ENCODE data around the gene MOB3A. TPM values are rescaled to one million over a fixed set of nuclear protein-coding genes. Genes with fewer than 3 reads are reported as not detected.

MOB3A gene
- total and polyA plus RNA-seq, 10 of the 15 experiments (the other 5 are each of a cell fraction or from before 2014, with no cell fraction given) = 7.5 to 229 (median 79.4) TPM

GRCh38 chr19:2081873-2082810 is 14.0 kb downstream of the MOB3A start (continued):
- TF ChIP-seq, protein P1, sequence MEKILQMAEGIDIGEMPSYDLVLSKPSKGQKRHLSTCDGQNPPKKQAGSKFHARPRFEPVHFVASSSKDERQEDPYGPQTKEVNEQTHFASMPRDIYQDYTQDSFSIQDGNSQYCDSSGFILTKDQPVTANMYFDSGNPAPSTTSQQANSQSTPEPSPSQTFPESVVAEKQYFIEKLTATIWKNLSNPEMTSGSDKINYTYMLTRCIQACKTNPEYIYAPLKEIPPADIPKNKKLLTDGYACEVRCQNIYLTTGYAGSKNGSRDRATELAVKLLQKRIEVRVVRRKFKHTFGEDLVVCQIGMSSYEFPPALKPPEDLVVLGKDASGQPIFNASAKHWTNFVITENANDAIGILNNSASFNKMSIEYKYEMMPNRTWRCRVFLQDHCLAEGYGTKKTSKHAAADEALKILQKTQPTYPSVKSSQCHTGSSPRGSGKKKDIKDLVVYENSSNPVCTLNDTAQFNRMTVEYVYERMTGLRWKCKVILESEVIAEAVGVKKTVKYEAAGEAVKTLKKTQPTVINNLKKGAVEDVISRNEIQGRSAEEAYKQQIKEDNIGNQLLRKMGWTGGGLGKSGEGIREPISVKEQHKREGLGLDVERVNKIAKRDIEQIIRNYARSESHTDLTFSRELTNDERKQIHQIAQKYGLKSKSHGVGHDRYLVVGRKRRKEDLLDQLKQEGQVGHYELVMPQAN (conservative IDR thresholded peaks at IDR 0.05) = peak; percentile 73
- no peak for TF ChIP-seq MYC (IDR thresholded peaks at IDR 0.05; ENCODE audit: insufficient read depth, insufficient read length, insufficient replicate concordance, low read length, severe bottlenecking)
- TF ChIP-seq HDAC2 (IDR thresholded peaks at IDR 0.05) = no peak
- peak; percentile 73; the same call in 1 of the 2 replicates for TF ChIP-seq POLR2AphosphoS2 (IDR thresholded peaks at IDR 0.05; ENCODE audit: low read depth, low read length)
- no peak for TF ChIP-seq WRNIP1 (IDR thresholded peaks at IDR 0.05; ENCODE audit: borderline replicate concordance, low read depth, low read length)
- no peak for TF ChIP-seq SUPT20H (IDR thresholded peaks at IDR 0.05; ENCODE audit: borderline replicate concordance, control insufficient read depth, low read depth, low read length)
- TF ChIP-seq SPI1 (IDR thresholded peaks at IDR 0.05; ENCODE audit: borderline replicate concordance, insufficient read depth, low read depth, low read length) = peak; percentile 39; the same call in 1 of the 2 replicates
- TF ChIP-seq RCOR1 (conservative IDR thresholded peaks at IDR 0.05; ENCODE audit: low read depth, low read length) = no peak
- TF ChIP-seq, protein P2, sequence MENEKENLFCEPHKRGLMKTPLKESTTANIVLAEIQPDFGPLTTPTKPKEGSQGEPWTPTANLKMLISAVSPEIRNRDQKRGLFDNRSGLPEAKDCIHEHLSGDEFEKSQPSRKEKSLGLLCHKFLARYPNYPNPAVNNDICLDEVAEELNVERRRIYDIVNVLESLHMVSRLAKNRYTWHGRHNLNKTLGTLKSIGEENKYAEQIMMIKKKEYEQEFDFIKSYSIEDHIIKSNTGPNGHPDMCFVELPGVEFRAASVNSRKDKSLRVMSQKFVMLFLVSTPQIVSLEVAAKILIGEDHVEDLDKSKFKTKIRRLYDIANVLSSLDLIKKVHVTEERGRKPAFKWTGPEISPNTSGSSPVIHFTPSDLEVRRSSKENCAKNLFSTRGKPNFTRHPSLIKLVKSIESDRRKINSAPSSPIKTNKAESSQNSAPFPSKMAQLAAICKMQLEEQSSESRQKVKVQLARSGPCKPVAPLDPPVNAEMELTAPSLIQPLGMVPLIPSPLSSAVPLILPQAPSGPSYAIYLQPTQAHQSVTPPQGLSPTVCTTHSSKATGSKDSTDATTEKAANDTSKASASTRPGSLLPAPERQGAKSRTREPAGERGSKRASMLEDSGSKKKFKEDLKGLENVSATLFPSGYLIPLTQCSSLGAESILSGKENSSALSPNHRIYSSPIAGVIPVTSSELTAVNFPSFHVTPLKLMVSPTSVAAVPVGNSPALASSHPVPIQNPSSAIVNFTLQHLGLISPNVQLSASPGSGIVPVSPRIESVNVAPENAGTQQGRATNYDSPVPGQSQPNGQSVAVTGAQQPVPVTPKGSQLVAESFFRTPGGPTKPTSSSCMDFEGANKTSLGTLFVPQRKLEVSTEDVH (IDR thresholded peaks at IDR 0.05; ENCODE audit: low read depth, partially characterized antibody) = no peak
- TF ChIP-seq NR2F1 (conservative IDR thresholded peaks at IDR 0.05) = peak; percentile 59
- TF ChIP-seq CREM (IDR thresholded peaks at IDR 0.05; ENCODE audit: low read depth) = peak; percentile 67
- TF ChIP-seq NRF1 (conservative IDR thresholded peaks at IDR 0.05; ENCODE audit: low read depth, low read length) = no peak
- TF ChIP-seq STAT3 (IDR thresholded peaks at IDR 0.05; ENCODE audit: low read depth, low read length) = no peak
- TF ChIP-seq ESRRA (IDR thresholded peaks at IDR 0.05; ENCODE audit: low read length) = no peak
- no peak for TF ChIP-seq SMARCA5 (IDR thresholded peaks at IDR 0.05)
- TF ChIP-seq DPF2 (IDR thresholded peaks at IDR 0.05) = peak; percentile 51
- peak in 1 of 2 experiments; percentile 46; a peak in 1 of 4 replicates for TF ChIP-seq BHLHE40 (IDR thresholded peaks at IDR 0.05; ENCODE audit: borderline replicate concordance in 1 of 2, low read depth in 2 of 2, low read length in 1 of 2)
- no peak for TF ChIP-seq MEF2A (IDR thresholded peaks at IDR 0.05; ENCODE audit: insufficient read depth, low read depth, low read length)
- no peak for TF ChIP-seq RAD51 (IDR thresholded peaks at IDR 0.05)
- peak; percentile 72 for TF ChIP-seq POLR2AphosphoS5 (IDR thresholded peaks at IDR 0.05; ENCODE audit: low read length)
- TF ChIP-seq, protein P3, sequence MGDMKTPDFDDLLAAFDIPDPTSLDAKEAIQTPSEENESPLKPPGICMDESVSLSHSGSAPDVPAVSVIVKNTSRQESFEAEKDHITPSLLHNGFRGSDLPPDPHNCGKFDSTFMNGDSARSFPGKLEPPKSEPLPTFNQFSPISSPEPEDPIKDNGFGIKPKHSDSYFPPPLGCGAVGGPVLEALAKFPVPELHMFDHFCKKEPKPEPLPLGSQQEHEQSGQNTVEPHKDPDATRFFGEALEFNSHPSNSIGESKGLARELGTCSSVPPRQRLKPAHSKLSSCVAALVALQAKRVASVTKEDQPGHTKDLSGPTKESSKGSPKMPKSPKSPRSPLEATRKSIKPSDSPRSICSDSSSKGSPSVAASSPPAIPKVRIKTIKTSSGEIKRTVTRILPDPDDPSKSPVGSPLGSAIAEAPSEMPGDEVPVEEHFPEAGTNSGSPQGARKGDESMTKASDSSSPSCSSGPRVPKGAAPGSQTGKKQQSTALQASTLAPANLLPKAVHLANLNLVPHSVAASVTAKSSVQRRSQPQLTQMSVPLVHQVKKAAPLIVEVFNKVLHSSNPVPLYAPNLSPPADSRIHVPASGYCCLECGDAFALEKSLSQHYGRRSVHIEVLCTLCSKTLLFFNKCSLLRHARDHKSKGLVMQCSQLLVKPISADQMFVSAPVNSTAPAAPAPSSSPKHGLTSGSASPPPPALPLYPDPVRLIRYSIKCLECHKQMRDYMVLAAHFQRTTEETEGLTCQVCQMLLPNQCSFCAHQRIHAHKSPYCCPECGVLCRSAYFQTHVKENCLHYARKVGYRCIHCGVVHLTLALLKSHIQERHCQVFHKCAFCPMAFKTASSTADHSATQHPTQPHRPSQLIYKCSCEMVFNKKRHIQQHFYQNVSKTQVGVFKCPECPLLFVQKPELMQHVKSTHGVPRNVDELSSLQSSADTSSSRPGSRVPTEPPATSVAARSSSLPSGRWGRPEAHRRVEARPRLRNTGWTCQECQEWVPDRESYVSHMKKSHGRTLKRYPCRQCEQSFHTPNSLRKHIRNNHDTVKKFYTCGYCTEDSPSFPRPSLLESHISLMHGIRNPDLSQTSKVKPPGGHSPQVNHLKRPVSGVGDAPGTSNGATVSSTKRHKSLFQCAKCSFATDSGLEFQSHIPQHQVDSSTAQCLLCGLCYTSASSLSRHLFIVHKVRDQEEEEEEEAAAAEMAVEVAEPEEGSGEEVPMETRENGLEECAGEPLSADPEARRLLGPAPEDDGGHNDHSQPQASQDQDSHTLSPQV (IDR thresholded peaks at IDR 0.05) = no peak

Measured in GM12878 (cell line).